NAMALWA (cell line): ENCODE measurements around the gene MPZL1.
"Not testable (repeated sequence)": the region's sequence is repeated elsewhere in the genome, so short reads cannot be mapped to it uniquely, and the experiment has no call there.

Experiments used
- DNase-seq: peaks from one replicate; pipeline ENCODE4 v3.0.0-alpha.2; 2015; ENCODE audit warnings: low spot score

MPZL1 gene

GRCh38 chr1:167719715-167720421 is 1.9 kb upstream of the MPZL1 start:
- peak; percentile 77 for DNase-seq

- peak; percentile 82 for DNase-seq
Observed at GRCh38 chr1:167720965-167721616, 691 bp upstream of the MPZL1 start.

GRCh38 chr1:167722152-167722869 is 529 bp downstream of the MPZL1 start:
- DNase-seq, result peak; percentile 58

GRCh38 chr1:167722870-167723251 is 1.1 kb downstream of the MPZL1 start:
- no peak for DNase-seq

GRCh38 chr1:167723707-167724323 is 2.0 kb downstream of the MPZL1 start:
- DNase-seq, result peak; percentile 50

- DNase-seq, result peak; percentile 32
Observed at GRCh38 chr1:167726008-167726407, 4.2 kb downstream of the MPZL1 start.

GRCh38 chr1:167728818-167729410 is 7.1 kb downstream of the MPZL1 start:
- no peak for DNase-seq

- DNase-seq, result no peak
Observed at GRCh38 chr1:167734227-167734626, 12.4 kb downstream of the MPZL1 start.

- DNase-seq, result no peak
Observed at GRCh38 chr1:167734841-167735240, 13.1 kb downstream of the MPZL1 start.

- no peak for DNase-seq
Observed at GRCh38 chr1:167737169-167737568, 15.4 kb downstream of the MPZL1 start.

GRCh38 chr1:167738158-167738557 is 16.4 kb downstream of the MPZL1 start:
- DNase-seq, result no peak

- DNase-seq, result no peak
Observed at GRCh38 chr1:167739752-167740151, 18.0 kb downstream of the MPZL1 start.

GRCh38 chr1:167741103-167741502 is 19.3 kb downstream of the MPZL1 start:
- not testable (repeated sequence) for DNase-seq

GRCh38 chr1:167742392-167743057 is 20.7 kb downstream of the MPZL1 start:
- not testable (repeated sequence) for DNase-seq

- DNase-seq, result no peak
Observed at GRCh38 chr1:167744901-167745300, 23.1 kb downstream of the MPZL1 start.

GRCh38 chr1:167746013-167746672 is 24.4 kb downstream of the MPZL1 start:
- DNase-seq, result peak; percentile 58

- peak; percentile 63 for DNase-seq
Observed at GRCh38 chr1:167746988-167747655, 25.3 kb downstream of the MPZL1 start.

GRCh38 chr1:167747988-167748387 is 26.2 kb downstream of the MPZL1 start:
- peak; percentile 42 for DNase-seq

- DNase-seq, result no peak
Observed at GRCh38 chr1:167748906-167749305, 27.1 kb downstream of the MPZL1 start.

- DNase-seq, result peak; percentile 58
Observed at GRCh38 chr1:167749741-167750140, 28.0 kb downstream of the MPZL1 start.

GRCh38 chr1:167750641-167751040 is 28.9 kb downstream of the MPZL1 start:
- no peak for DNase-seq
